GM18517 (cell line): Measurements from ENCODE around the gene KCNJ10.

Experiments used
- ATAC-seq: cut with Tn5 transposase; IDR thresholded peaks from one replicate; pipeline ENCODE4 v1.9.1; 2021; ENCODE audit warnings: mild to moderate bottlenecking, moderate library complexity; ENCODE audit not compliant: unreplicated experiment

The KCNJ10 gene

GRCh38 chr1:160028426-160028825 is 41.5 kb downstream of the KCNJ10 start:
- no peak for ATAC-seq

- no peak for ATAC-seq
Observed at GRCh38 chr1:160025314-160025713, 44.6 kb downstream of the KCNJ10 start.

- ATAC-seq: no peak
Observed at GRCh38 chr1:160024195-160024905, 45.6 kb downstream of the KCNJ10 start.

GRCh38 chr1:160022330-160023310 is 47.3 kb downstream of the KCNJ10 start:
- no peak for ATAC-seq

- ATAC-seq: no peak
Observed at GRCh38 chr1:160021376-160022074, 48.4 kb downstream of the KCNJ10 start.

GRCh38 chr1:160020196-160020595 is 49.8 kb downstream of the KCNJ10 start:
- no peak for ATAC-seq

GRCh38 chr1:160018900-160019299 is 51.1 kb downstream of the KCNJ10 start:
- ATAC-seq: no peak

GRCh38 chr1:160018347-160018746 is 51.6 kb downstream of the KCNJ10 start:
- ATAC-seq: no peak

GRCh38 chr1:160017592-160017991 is 52.4 kb downstream of the KCNJ10 start:
- ATAC-seq: no peak

- ATAC-seq: no peak
Observed at GRCh38 chr1:160011781-160012180, 58.2 kb downstream of the KCNJ10 start.

- no peak for ATAC-seq
Observed at GRCh38 chr1:160009801-160010200, 60.2 kb downstream of the KCNJ10 start.

- no peak for ATAC-seq
Observed at GRCh38 chr1:160009081-160009480, 60.9 kb downstream of the KCNJ10 start.

- no peak for ATAC-seq
Observed at GRCh38 chr1:160007577-160008200, 62.3 kb downstream of the KCNJ10 start.

- peak; percentile 72 for ATAC-seq
Observed at GRCh38 chr1:160006312-160006940, 63.5 kb downstream of the KCNJ10 start.

GRCh38 chr1:160005070-160005469 is 64.9 kb downstream of the KCNJ10 start:
- ATAC-seq: no peak

- no peak for ATAC-seq
Observed at GRCh38 chr1:160004425-160004824, 65.5 kb downstream of the KCNJ10 start.

GRCh38 chr1:160004001-160004400 is 66.0 kb downstream of the KCNJ10 start:
- no peak for ATAC-seq

- no peak for ATAC-seq
Observed at GRCh38 chr1:160001440-160001839, 68.5 kb downstream of the KCNJ10 start.

GRCh38 chr1:159999204-159999603 is 70.8 kb downstream of the KCNJ10 start:
- no peak for ATAC-seq

GRCh38 chr1:159996653-159997052 is 73.3 kb downstream of the KCNJ10 start:
- no peak for ATAC-seq
